H9 (cell line): Measurements from ENCODE around the gene MAJIN. TPM values are rescaled to one million over a fixed set of nuclear protein-coding genes. Genes with fewer than 3 reads are reported as not detected.

ENCODE experiments used
- DNase-seq: peaks from one replicate; pipeline ENCODE4 v3.0.0-alpha.2; 2017
- H2AFZ ChIP-seq: one replicate; pipeline ENCODE4 v1.6.1; 2013; ENCODE audit warnings: mild to moderate bottlenecking, low read length, control low read depth, moderate library complexity
- H2AK5ac ChIP-seq: 2 replicates; pipeline ENCODE4 v1.6.1; 2013; ENCODE audit warnings: low read length, control low read depth, mixed read lengths; ENCODE audit not compliant: insufficient read length
- H2BK120ac ChIP-seq: one replicate; pipeline ENCODE4 v1.6.1; 2013; ENCODE audit warnings: low read depth, mild to moderate bottlenecking, low read length, control low read depth, inconsistent platforms; ENCODE audit not compliant: poor library complexity, severe bottlenecking
- H2BK12ac ChIP-seq: 2 replicates; pipeline ENCODE4 v1.6.1; 2013; ENCODE audit warnings: low read length, control low read depth, mixed read lengths, low read depth; ENCODE audit not compliant: insufficient read length
- H2BK15ac ChIP-seq: 2 replicates; pipeline ENCODE4 v1.6.1; 2013; ENCODE audit warnings: low read depth, low read length, control low read depth
- H2BK20ac ChIP-seq: one replicate; pipeline ENCODE4 v1.6.1; 2013; ENCODE audit warnings: low read depth, mild to moderate bottlenecking, low read length, control low read depth, inconsistent platforms; ENCODE audit not compliant: poor library complexity, severe bottlenecking
- H2BK5ac ChIP-seq: 2 replicates; pipeline ENCODE4 v1.6.1; 2013; ENCODE audit warnings: low read length, control low read depth, mixed read lengths; ENCODE audit not compliant: insufficient read length
- H3K14ac ChIP-seq: 2 replicates; pipeline ENCODE4 v1.6.1; 2013; ENCODE audit warnings: low read length, control low read depth; ENCODE audit not compliant: insufficient read depth
- H3K18ac ChIP-seq: 2 replicates; pipeline ENCODE4 v1.6.1; 2013; ENCODE audit warnings: low read depth, mild to moderate bottlenecking, mixed read lengths, low read length, control low read depth; ENCODE audit not compliant: insufficient read length
- H3K23ac ChIP-seq: 2 replicates; pipeline ENCODE4 v1.6.1; 2013; ENCODE audit warnings: low read length, control low read depth, mixed read lengths, low read depth; ENCODE audit not compliant: insufficient read length
- H3K23me2 ChIP-seq: 2 replicates; pipeline ENCODE4 v1.6.1; 2013; ENCODE audit warnings: low read depth, mild to moderate bottlenecking, mixed read lengths, low read length, control low read depth; ENCODE audit not compliant: insufficient read length, poor library complexity, severe bottlenecking
- H3K27ac ChIP-seq: 2 replicates; pipeline ENCODE4 v1.5.1; 2013; ENCODE audit warnings: low read length, control low read depth, mixed read lengths, low read depth; ENCODE audit not compliant: insufficient read length
- H3K27me3 ChIP-seq: 2 replicates; pipeline ENCODE4 v1.6.1; 2013; ENCODE audit warnings: low read length, control low read depth, inconsistent platforms; ENCODE audit not compliant: insufficient read depth
- H3K4ac ChIP-seq: 2 replicates; pipeline ENCODE4 v1.6.1; 2013; ENCODE audit warnings: low read depth, mild to moderate bottlenecking, control low read depth, inconsistent platforms, low read length, moderate library complexity
- H3K4me1 ChIP-seq: 2 replicates; pipeline ENCODE4 v1.6.1; 2013; ENCODE audit warnings: low read length, control low read depth, inconsistent platforms; ENCODE audit not compliant: insufficient read depth
- H3K4me2 ChIP-seq: 2 replicates; pipeline ENCODE4 v1.6.1; 2013; ENCODE audit warnings: low read length, control low read depth, mixed read lengths; ENCODE audit not compliant: insufficient read length, insufficient read depth
- H3K56ac ChIP-seq: 2 replicates; pipeline ENCODE4 v1.6.1; 2013; ENCODE audit warnings: low read depth, mild to moderate bottlenecking, mixed read lengths, low read length, control low read depth; ENCODE audit not compliant: insufficient read length
- H3K79me1 ChIP-seq: 2 replicates; pipeline ENCODE4 v1.6.1; 2013; ENCODE audit warnings: low read depth, mild to moderate bottlenecking, moderate library complexity, low read length, control low read depth, inconsistent platforms; ENCODE audit not compliant: insufficient read depth, poor library complexity, severe bottlenecking
- H3K79me2 ChIP-seq: 2 replicates; pipeline ENCODE4 v1.6.1; 2013; ENCODE audit warnings: low read length, control low read depth, inconsistent platforms; ENCODE audit not compliant: insufficient read depth
- H3K9ac ChIP-seq: 2 replicates; pipeline ENCODE4 v1.6.1; 2013; ENCODE audit warnings: low read length, control low read depth, mixed read lengths; ENCODE audit not compliant: insufficient read length; ENCODE audit errors: extremely low read depth
- H3K9me3 ChIP-seq: one replicate; pipeline ENCODE4 v1.6.1; 2013; ENCODE audit warnings: low read depth, low read length, inconsistent platforms; ENCODE audit not compliant: control insufficient read depth
- H3T11ph ChIP-seq: one replicate; pipeline ENCODE4 v1.6.1; 2013; ENCODE audit warnings: mild to moderate bottlenecking, low read length, control low read depth, inconsistent platforms
- H4K20me1 ChIP-seq: one replicate; pipeline ENCODE4 v1.6.1; 2013; ENCODE audit not compliant: control insufficient read depth, insufficient read length, insufficient read depth
- H4K5ac ChIP-seq: 2 replicates; pipeline ENCODE4 v1.6.1; 2013; ENCODE audit warnings: low read depth, mild to moderate bottlenecking, mixed read lengths, low read length, control low read depth; ENCODE audit not compliant: insufficient read length
- H4K8ac ChIP-seq: replicated peaks from 2 replicates; pipeline ENCODE4 v1.6.1; 2013; ENCODE audit warnings: low read length, control low read depth, mixed read lengths, low read depth; ENCODE audit not compliant: insufficient read length
- H4K91ac ChIP-seq: 2 replicates; pipeline ENCODE4 v1.6.1; 2013; ENCODE audit warnings: low read depth, mild to moderate bottlenecking, moderate library complexity, mixed read lengths, low read length, control low read depth; ENCODE audit not compliant: insufficient read length
- H3K27ac Mint-ChIP-seq, 3 experiments: 2 replicates in 2 of 3; 3 replicates in 1 of 3; pipeline ENCODE4 v1.8.0; 2020 to 2021; ENCODE audit warnings: mixed read lengths in 3 of 3, mild to moderate bottlenecking in 1 of 3, moderate library complexity in 1 of 3
- H3K27me3 Mint-ChIP-seq: 2 replicates; pipeline ENCODE4 v1.8.0; 2021; ENCODE audit warnings: low read depth, mild to moderate bottlenecking, moderate library complexity, mixed read lengths
- H3K36me3 Mint-ChIP-seq, 3 experiments: 2 replicates in 2 of 3; 3 replicates in 1 of 3; pipeline ENCODE4 v1.8.0; 2020 to 2021; ENCODE audit warnings: low read depth in 3 of 3, mixed read lengths in 3 of 3; ENCODE audit not compliant: insufficient read depth in 1 of 3
- H3K4me1 Mint-ChIP-seq, 2 experiments: 2 replicates each; pipeline ENCODE4 v1.8.0; 2020; ENCODE audit warnings: mixed read lengths in 2 of 2
- H3K4me3 Mint-ChIP-seq, 2 experiments: 2 replicates in 1 of 2; 3 replicates in 1 of 2; pipeline ENCODE4 v1.8.0; 2020 to 2021; ENCODE audit warnings: mild to moderate bottlenecking in 2 of 2, mixed read lengths in 2 of 2, moderate library complexity in 1 of 2
- H3K9me3 Mint-ChIP-seq, 2 experiments: 2 replicates in 1 of 2; 3 replicates in 1 of 2; pipeline ENCODE4 v1.8.0; 2020; ENCODE audit warnings: mild to moderate bottlenecking in 2 of 2, mixed read lengths in 2 of 2, moderate library complexity in 1 of 2
- WGBS: extraction: QIAGEN DNeasy Blood & Tissue Kit; methylation state at CpG from one replicate; pipeline ENCODE4 v1.1.7; 2013; ENCODE audit warnings: missing lambda C conversion rate, low lambda C conversion rate, mixed read lengths; ENCODE audit not compliant: insufficient read length; ENCODE audit errors: extremely low coverage; 5-methylcytosine and 5-hydroxymethylcytosine counted together
- total RNA-seq: library from RNA; stranded (reverse); gene quantifications from 2 replicates; pipeline ENCODE4 v1.2.1, GENCODE V29; 2021
- TF ChIP-seq, protein P1 (sequence below): fragments of 200-600 bp; sonication (generic); conservative IDR thresholded peaks from 3 replicates; pipeline ENCODE4 v1.8.0; 2021; ENCODE audit warnings: antibody characterized with exemption, mild to moderate bottlenecking

MAJIN gene
- total RNA-seq, 1 experiment from 2014 or later = not detected

DNA sequence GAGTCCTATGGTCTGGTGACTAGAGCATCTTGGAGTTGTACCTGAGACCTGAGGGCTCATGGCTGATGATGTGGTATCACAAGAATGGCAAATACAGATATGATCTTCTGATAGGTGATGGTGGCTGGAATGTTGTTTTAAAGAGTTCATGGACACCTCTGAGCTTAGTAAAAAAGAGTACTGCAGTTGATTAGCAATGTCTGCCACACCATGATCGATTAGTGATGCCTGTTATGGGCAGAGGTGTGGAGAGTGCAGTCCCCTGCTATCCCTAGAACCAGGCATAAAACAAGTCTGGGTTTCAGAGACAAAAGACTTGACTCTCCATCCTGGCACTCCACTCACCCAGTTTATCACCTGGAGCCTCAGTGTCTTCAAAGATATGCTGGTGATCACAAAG, 26.2 kb upstream of the MAJIN start:
- Histone ChIP-seq H3K14ac (no peak overlapping the region), H3K79me1 (no peaks in the 10 kb centered on the region), H3K23ac (no peak overlapping the region), H2AK5ac (no peak overlapping the region), H2BK15ac (no peak overlapping the region), H3K27ac (no peak overlapping the region), H2BK120ac (no peak overlapping the region), H2BK20ac (no peak overlapping the region), H3K9me3 (no peaks in the 10 kb centered on the region), H3K18ac (no peak overlapping the region), H4K5ac (no peak overlapping the region), H3K79me2 (no peaks in the 10 kb centered on the region), H3K9ac (no peak overlapping the region), H2BK5ac (no peak overlapping the region), H3K4me1 (peaks cover 4% of the 10 kb centered on the region; the same call in 1 of the 2 replicates), H4K8ac (no peak overlapping the region), H4K91ac (no peak overlapping the region), H2AFZ (no peak overlapping the region), H3K4me2 (no peak overlapping the region), H3T11ph (no peak overlapping the region), H3K23me2 (no peaks in the 10 kb centered on the region), H4K20me1 (no peaks in the 10 kb centered on the region), H3K27me3 (no peaks in the 10 kb centered on the region), H2BK12ac (no peak overlapping the region), H3K56ac (no peak overlapping the region), H3K4ac (no peak overlapping the region)
- Mint-ChIP-seq H3K4me3 (peak overlapping the region in 1 of 2 experiments; percentile 30; a peak in 1 of 5 replicates), H3K27me3 (peaks cover under 1% of the 10 kb centered on the region; the same call in 1 of the 2 replicates), H3K4me1 (peaks cover 17 to 21% of the 10 kb centered on the region in 2 experiments), H3K9me3 (no peaks in the 10 kb centered on the region), H3K27ac (no peak overlapping the region), H3K36me3 (no peaks in the 10 kb centered on the region)
- no peak for DNase-seq
- TF ChIP-seq, protein P1, sequence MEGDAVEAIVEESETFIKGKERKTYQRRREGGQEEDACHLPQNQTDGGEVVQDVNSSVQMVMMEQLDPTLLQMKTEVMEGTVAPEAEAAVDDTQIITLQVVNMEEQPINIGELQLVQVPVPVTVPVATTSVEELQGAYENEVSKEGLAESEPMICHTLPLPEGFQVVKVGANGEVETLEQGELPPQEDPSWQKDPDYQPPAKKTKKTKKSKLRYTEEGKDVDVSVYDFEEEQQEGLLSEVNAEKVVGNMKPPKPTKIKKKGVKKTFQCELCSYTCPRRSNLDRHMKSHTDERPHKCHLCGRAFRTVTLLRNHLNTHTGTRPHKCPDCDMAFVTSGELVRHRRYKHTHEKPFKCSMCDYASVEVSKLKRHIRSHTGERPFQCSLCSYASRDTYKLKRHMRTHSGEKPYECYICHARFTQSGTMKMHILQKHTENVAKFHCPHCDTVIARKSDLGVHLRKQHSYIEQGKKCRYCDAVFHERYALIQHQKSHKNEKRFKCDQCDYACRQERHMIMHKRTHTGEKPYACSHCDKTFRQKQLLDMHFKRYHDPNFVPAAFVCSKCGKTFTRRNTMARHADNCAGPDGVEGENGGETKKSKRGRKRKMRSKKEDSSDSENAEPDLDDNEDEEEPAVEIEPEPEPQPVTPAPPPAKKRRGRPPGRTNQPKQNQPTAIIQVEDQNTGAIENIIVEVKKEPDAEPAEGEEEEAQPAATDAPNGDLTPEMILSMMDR = no peak
- WGBS = no CpG with 5 or more reads among the region's 1 CpG
